ENCODE measurements around the gene ANKS1A.

- TF ChIP-seq CTCF (IDR thresholded peaks at IDR 0.05 in 8 of 11, conservative IDR thresholded peaks at IDR 0.05 in 3 of 11), result no peak
- TF ChIP-seq POLR2A (IDR thresholded peaks at IDR 0.05), result no peak
These were observed 52.4 kb downstream of the ANKS1A start for GRCh38 chr6:34941421-34941820.
